Stimulated activated CD4-positive, alpha-beta T cell treated with anti-CD3 and anti-CD28 coated beads, Interleukin-1b, Interleukin-23, amount 100 ng/mL, for 4 hours (primary cell): Measurements from ENCODE around the gene CUEDC2.

ENCODE experiments used
- DNase-seq, 2 donors: peaks; one replicate each; pipeline ENCODE4 v3.0.0-alpha.2; 2020; ENCODE audit warnings: low read depth in 2 of 2

Gene CUEDC2

DNA sequence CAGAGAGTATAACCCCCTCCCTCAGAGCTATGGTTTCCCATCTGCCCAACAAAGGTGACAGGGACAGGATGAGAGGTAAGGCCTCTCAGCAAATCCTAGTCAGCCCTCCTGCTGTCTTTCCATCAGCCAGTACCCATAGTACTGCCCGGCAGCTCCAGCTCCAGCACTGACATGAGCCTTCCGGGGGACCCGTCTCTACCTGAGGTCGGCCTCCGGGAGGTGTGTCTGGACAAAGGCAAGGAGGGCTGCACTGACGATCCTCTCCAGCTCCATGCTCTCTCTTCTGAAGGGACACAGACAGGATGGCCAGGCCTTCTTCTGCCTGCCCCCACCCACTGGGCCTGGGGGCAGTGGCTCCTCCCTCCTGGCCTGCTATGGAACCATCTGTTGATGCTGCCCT is 7.5 kb downstream of the CUEDC2 start:
- DNase-seq = no peak

DNA sequence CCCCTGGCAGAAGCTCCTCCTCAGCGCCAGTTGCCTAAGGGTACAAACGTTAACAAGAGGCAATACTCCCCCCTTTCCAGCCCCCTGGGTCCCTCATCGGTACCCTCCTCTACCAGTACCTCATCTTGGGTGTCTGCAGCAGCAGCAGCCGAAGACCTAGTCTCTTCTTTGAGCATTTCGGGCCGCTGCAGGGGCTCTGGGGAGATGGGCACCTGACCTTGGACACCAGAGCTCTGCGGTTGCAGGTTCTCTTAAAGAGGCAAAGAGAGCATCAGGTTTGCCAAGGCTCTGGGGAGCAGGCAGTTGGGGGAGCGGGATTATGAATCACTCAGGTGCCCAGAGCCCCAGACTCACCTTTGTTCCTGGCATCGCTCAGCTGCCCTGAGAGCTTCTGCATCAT is 8.2 kb downstream of the CUEDC2 start:
- DNase-seq = no peak

DNA sequence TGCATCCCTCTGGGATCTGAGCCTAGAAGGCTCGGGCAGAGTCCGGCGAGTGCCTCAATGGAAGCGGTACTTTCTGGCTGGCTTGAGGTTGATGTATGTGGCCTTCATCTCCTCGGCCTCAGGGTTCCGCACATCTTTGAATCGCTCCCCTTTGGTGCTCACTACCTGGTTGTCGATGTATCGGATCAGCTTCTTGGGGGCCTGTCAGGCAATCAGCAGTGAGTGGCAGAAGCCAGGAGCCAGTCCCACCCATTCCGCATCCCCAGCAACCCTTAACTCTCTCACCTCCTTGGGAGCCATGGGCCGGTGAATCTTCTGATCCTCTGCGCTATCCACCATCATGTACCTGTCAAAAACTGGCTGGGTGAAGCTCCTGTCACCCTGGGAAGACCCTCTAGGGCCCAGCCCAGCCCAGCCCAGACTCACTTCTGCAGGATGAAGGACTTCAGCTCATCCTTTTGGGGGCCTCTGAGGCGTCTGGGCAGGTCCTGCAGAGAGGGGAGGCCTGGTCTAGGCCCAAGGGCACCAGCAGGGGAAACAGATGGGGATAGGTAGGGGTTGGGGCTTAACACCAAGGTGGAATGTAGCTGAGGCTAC is 8.9 kb downstream of the CUEDC2 start:
- no peak for DNase-seq

DNA sequence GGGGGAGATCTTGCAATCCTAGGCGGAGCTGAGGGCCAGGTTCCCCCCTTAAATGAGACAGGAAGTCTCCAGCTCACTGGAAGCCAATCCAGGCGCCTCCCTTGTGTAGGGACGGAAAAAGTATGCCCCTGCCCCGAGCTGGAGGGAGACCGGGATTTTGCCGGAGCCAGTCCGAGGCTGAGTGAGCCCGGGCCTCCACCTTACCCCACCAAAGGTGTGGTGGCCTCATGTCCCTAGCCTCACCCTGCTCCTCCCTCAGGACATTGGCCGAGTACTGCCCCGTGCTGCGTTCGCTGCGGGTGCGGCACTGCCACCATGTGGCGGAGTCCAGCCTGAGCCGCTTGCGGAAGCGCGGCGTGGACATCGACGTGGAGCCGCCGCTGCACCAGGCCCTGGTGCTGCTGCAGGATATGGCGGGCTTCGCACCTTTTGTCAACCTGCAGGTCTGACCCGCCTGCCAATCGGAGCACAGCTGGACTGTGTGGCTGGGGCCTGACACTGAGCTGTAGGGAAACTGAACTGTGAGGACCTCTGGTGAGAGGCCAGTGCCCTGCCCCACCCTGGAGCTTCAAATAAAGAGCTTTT is 9.7 kb downstream of the CUEDC2 start:
- DNase-seq = peak in 1 of 2 donors; percentile 48

DNA sequence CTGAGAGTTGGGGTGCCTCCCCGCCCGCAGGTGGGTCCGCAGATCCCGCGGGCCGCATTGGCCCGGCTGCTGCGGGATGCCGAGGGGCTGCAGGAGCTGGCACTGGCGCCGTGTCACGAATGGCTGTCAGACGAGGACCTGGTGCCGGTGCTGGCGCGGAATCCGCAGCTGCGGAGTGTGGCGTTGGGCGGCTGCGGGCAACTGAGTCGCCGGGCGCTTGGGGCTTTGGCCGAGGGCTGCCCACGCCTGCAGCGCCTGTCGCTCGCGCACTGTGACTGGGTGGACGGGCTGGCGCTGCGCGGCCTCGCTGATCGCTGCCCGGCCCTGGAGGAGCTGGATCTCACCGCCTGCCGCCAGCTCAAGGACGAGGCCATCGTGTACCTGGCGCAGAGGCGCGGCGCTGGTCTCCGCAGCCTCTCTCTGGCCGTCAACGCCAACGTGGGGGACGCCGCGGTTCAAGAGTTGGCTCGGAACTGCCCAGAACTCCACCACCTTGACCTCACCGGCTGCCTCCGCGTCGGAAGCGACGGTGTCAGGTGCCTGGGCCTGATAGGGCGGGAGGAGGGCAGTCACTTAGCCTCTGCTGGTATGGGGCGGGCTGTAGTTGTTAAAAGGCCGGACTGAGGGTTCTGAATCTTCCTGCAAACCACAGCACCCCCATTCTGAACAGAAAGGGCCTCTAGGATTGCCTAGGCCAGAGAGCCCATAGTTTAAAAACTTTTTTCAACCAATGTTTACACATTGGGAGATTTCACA is 10.4 kb downstream of the CUEDC2 start:
- no peak for DNase-seq

DNA sequence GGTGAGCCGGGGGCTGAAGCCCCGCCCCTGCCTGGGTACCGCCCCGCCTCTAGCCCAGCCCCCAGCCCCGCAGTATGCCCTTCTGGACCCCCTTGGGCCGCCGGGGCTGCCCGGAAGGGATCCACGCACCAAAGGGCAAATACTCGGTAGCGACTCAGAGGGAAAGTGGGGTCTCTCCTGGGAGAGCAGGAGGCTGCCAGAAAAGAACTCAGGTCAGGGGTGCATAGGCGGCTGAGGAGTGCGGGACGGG is 10.9 kb downstream of the CUEDC2 start:
- no peak for DNase-seq

DNA sequence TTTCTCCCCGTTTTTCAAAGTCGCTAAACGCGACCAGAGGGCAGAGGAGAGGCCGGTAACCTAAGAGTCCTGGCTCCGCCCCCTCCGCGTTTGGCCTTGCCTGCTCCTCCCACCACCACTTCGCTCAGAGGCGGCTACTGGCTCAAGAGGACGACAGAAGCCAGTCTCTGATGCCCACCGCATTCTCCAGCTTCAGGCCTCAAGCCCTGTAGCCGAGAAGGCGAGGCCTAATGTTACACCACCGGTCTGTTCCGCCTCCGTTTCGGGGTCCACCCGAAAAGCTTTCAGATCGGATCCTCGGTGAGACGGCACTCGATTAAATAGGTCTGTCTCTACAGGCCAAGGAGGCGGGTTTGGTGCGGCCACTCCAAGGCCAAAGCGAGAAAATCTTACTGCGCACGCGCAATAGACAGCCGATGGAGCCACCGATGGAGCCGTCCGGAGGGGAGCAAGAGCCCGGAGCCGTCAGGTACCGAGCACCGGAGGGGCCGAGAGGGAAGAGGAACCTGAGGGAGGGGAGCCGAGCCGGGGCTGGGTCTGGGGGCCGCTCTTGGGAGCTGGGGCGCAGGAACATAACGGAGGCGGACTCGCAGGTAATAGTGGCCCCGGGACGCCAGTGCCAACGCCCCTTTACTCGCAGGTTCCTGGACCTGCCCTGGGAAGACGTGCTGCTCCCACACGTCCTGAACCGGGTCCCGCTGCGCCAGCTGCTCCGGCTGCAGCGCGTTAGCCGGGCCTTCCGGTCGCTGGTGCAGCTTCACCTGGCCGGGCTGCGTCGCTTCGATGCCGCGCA is 11.5 kb downstream of the CUEDC2 start, which contains the start of gene FBXL15:
FBXL15 (plus strand) TSS at position 123 of the 793 bp plus-strand sequence; CDS start at position 417, 294 bp downstream.
- DNase-seq = peak; percentile 90 to 94

DNA sequence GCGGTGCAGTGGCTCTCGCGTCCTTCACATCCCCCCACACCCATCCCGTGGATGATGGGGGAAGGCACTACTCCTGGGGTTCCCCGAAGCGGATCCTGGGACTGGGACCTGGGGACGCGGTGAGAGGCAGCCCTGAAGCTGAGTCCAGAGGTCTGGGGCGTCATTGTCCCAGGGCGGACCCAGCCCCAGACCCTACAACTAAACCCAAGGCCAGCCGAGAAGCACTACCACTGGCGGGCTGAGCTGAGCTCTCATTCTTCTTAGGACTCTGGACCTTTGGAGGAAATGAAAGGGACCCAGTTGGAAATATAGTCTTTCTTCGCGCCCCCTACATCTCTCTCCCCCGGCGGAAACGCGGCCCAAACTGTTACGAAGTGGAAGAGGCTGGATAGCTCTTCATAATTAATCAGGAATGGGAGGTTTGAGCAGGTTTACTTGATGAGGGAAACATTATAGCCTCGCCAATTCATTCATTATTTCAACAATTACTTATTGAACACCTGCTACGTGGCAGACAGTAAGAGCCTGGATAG is 12.1 kb downstream of the CUEDC2 start:
- DNase-seq = no peak

DNA sequence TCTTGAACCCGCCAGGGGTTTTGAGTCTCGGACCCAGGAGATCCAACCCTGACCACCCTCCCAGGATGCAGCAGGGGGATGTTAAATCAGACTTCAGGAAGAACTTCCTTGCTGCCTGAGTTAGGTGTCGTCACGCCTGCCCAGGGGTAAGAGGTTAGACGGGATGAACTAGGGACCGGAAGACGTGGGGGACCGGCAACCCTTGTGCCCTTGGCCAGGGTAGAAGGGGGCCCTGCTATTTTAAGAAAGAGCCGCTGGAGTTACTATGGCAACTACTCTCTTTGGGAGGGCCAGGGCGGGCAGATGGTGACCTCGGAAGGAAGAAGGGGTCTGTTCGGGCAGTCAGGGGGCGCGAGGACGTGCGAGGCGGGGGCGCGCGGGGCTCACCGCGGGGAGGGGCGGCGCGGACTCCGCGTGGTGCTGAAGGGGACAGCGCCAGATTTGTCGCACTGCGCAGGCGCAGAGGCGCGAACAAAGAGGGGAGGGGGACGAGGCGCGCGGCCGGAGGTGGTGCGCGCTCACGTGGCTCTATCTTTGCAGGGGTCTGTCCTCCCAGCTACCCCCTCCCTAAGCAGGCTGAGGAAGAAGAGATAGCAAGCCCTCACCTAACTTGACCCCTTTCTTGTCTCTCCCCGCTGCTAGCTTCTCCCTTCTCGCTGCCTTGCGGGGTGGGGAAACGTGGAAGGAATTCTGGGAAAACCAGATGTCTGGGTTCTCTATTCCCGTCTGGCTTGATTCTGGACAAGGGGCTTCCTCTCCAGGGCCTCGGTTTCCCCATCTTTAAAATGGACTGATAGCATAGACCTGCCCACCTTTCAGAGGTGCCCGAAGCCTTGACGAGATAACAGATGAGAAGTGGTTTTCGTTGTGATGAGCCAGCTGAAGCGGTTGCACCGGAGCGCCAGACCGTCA is 12.8 kb downstream of the CUEDC2 start:
- DNase-seq = peak; percentile 56 to 60

DNA sequence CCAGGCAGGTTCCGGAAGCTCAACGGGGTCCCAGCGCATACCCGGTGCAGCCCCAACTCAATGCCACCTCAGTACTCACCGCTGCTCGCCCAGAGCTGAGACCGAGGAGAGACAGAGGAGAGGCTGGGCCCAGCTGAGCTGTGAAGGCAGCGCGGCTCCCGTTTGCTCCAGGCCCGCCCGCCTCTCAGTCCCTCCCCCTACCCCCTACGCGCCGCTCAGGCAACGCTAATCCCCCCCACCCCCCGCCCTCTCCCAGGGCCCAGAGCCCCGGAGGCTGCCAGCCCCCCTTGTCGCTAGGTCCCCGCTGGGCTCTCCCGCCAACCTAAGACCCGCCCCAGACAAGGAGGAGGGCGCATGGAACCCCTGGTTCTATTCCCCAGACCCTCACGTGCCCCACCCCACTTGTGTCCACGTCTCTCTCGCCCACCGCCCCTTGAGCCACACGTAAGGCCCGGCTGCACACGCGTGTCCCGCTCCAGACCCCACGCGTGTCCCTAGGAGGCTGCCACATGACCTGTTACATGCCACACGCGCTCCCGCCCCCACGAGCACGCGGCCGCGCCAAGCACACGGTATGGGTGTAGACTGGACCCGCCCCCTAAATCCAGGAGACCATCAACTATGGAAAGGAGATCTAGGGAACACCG is 13.6 kb downstream of the CUEDC2 start, which contains the start of gene PSD:
PSD (minus strand) TSS at position 164 of the 647 bp plus-strand sequence. CDS start 1,747 bp downstream, outside the sequence.
- no peak for DNase-seq

DNA sequence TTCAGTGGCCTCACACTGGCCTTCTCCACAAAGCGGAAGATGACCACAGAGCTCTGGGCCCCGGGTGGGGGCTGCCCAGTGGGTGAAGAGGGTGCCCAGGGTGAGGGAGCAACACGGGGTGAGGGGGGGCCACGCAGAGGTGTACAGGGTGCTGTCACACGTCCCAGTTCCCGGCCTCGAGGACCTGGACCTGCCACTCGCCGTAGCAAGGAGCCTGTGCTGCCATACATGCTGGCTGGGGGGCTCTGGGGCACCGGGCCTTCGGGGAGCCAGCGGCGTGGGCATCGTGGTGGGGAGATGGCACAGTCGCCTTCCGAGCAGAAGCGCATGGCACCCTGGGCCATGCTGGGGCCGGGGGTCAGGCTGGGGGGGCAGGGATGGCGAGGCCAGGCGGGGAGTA is 15.7 kb downstream of the CUEDC2 start:
- DNase-seq = no peak

DNA sequence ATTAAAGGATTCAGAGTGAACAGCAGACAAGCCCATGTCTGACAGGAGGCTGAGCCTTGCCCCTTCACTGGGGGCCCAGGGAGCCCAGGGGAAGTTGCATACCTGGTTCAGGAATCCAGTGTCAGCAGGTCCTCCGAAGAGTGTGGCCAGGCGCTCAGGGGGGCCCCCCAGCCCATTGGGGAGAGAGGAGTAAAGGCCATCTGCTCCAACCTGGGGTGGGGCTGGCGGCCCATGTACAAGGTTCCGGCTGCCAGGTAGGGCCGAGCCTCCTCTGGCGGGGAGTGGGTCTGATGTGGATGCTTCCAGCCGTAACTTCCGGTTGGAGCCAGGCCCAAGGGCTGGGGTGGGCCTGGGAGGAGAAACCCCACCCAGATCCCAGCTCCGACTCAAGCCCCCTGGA is 16.1 kb downstream of the CUEDC2 start:
- no peak for DNase-seq

DNA sequence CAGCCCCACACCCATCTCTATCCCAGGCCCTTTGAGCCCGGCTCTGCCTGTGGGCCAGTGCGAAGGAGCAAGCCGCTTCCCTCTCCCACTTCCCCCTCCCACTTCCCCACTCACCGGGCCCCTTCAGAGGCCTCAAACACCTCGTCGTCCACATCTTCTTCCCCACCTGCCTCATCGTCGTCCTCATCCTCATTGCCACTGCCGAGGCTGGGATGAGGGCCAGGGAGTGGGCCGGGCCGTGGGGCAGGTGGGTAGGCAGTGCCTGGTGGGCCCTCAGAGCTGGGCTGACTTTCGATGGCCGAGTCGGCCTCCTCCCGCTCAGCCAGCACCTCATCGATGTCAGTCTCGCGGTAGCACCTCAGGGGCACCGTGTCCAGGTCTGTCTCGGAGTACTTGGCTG is 17.6 kb downstream of the CUEDC2 start:
- no peak for DNase-seq

DNA sequence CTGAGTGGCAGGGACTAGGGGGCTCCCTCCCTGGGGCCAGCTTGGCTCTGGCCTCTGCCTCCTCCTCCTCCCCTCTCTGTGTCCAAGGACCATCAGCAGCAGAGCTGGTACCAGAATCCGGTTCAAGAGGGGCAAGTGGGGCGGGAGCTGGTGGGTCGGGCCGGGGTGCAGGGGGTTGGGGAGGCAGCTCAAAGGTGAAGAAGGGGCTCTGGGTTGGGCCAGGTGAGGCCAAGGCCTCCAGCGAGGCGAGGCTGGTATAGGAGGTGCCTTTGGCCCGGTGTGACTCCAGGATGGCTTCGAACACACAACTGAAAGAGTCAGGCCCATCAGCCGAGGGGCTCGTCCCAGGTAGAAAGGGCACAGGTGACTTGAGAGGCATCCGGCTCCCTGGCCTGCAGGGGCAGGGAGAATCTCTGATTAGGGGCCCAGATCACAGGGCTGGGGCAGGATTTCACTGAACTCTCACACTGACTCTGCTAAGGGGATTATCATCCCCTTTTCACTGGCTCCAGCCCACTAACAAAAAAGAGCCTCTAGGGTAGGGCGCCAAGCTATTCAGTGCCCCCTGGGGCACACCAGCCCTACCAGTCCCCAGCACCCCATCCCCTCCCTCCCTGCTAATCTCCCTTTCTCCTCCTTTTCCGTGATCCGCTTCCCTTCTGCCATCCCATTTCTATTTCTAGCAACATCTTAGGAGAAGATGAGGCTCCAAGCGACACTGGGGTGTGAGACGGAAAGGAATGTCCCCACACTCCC is 18.4 kb downstream of the CUEDC2 start:
- no peak for DNase-seq

DNA sequence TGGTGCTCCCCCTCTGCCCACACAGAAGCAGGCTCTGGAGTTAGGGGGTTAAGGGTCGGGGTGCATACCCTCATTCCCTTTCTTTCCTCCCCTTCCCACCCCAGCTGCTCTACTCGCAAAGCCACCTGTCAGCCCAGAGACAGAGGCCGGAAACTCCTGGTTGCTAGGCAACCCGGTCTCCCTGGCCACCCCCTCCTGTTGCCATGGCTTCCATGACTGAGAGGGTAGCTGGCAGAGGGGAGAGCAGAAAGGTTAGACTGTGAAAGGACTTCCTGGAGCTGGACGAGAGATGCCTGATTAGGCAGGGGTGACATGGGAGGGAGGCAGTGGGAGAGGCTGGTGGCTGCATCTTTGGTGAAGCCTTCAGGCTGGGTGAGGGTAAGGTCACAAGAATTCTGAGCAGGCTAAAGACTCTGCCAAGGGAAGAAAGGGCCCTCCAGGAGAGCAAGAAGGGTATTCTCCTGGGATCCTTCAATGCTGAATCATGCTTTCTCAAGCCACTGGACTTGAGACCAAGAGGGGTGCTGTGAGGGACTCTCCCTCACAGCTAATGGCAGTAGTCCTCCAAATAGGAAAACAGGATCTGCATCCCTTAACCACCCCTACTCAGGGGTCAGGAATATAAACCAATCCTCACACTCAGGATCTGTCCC is 19.2 kb downstream of the CUEDC2 start:
- no peak for DNase-seq

DNA sequence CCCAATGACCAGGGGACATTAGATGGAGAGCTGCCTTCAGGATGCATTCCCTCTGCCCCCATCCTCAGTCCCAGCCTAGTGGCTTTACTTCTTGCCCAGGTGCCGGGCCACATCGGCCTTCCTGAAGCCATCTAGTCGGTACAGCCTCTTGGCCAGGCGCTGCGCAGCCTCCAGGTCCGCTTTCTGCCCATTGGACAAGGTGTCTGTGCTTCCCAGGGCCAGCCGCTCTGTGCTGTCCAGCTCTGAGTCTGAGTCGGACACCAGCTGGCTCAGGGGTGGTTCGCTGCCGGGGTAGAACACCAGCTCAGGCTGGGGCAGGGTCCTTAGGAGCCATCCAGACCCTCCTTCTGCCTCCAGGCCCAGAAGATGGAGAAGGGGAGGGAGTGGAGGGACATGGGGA is 20.1 kb downstream of the CUEDC2 start:
- DNase-seq = no peak

DNA sequence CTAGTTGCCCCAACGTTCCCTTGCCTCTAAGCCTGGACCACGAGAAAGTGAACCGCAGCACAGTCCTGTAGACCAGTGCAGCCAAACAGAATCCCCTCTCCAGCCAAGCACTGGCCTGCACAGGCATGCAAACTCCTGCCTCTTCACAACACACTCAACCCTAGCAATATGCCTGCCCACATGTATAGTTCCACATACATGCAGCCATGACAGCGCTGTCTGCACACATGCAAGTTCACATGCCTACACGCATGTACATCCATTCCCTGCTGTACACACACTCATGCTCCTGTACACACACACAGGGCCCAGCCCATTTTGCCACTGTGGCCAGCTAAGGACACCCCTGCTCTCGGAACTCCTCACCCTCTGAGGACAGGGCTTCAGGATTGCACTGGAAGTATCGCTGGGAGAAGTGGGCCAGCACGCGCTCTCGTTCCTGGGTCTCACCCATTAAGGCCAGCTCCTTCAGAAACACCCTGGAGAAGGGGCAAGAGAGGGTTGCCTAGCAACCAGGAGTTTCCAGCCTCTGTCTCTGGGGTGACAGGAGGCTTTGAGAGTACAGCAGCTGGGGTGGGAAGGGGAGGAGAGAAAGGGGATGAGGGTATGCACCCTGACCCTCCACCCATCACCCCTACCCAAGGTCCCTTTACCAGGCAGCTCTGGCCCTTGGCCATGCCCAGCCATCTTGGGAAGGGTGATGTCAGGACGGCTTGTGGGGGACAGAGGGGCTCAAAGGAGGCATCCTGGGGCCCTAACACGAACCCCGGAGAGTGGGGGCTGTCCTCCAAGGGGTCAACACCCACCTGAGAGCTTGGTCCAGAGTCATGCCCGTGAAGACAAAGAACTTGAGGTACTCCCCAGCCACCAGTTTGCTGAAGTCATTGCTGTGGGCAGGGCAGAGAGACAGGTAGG is 20.8 kb downstream of the CUEDC2 start:
- DNase-seq = no peak

DNA sequence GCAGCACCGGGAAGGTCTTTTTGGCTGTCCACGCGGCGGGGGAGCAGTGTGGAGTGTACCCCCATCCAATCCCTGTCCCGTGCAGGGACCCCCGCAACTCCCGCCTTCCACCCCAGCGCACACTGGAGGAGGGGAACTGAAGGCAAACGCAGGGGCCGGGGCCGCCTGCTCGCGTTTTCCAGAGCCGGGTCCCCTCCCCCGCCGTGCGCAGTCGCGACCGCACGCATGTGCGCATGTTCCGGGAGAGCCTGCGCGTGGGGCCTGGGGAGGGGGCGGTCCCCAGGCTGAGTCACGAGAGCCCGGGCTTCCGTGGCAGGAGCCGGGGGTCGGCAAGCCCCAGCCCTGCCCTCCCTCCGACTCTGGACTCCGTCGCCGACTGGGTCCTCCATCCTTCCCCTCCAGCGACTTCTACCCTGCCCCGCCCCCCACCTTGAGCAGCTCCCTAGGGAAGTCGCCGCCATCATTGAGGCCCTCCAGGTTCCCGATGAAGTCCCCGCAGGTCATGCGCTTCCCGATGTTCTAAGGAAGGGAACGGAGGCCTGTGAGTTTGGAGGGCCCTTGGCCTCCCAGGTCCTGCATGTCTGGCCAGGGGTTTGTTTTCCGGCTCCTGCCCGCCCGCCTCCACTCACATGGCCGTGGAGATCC is 21.8 kb downstream of the CUEDC2 start:
- peak; percentile 64 to 71 for DNase-seq
